IMR-90 (cell line): ENCODE results near the gene B3GAT2. TPM values are rescaled to one million over a fixed set of nuclear protein-coding genes. Genes with fewer than 3 reads are reported as not detected.

ENCODE experiments used
- ATAC-seq: fragments of 200-7000 bp; cut with Tn5 transposase; 2 replicates; pipeline ENCODE4 v1.9.1; 2020; ENCODE audit warnings: low read depth, mild to moderate bottlenecking, moderate library complexity
- BruUV-seq: library from RNA; stranded (reverse); fragments of 400-500 nt; replicated peaks from 2 replicates; lab custom pipeline; 2021; lab: Mats Ljungman, UMichigan
- CTCF ChIA-PET: fragments of 300-600 bp; formaldehyde crosslinking; extraction: SDS; loops from one replicate; lab custom pipeline; 2021; ENCODE audit warnings: antibody characterized with exemption; lab: Yijun Ruan, JAX
- POLR2A ChIA-PET: fragments of 300-600 bp; sonication (Branson Sonifier 250); formaldehyde crosslinking; loops from one replicate; lab custom pipeline; 2022; ENCODE audit warnings: antibody characterized with exemption; ENCODE audit not compliant: unreplicated experiment; lab: Charles Lee
- DNase-seq: peaks from one replicate; pipeline ENCODE4 v3.0.0; 2013
- H2AFZ ChIP-seq: replicated peaks from 2 replicates; pipeline ENCODE3; 2013; ENCODE audit warnings: low read length, mild to moderate bottlenecking; ENCODE audit not compliant: poor library complexity
- H2AK5ac ChIP-seq: 2 replicates; pipeline ENCODE4 v1.6.1; 2013; ENCODE audit warnings: low read depth, low read length, inconsistent platforms
- H2AK9ac ChIP-seq: replicated peaks from 2 replicates; pipeline ENCODE3; 2013; ENCODE audit warnings: mild to moderate bottlenecking, low read depth, low read length, moderate library complexity; ENCODE audit not compliant: poor library complexity
- H2BK120ac ChIP-seq: 2 replicates; pipeline ENCODE4 v1.6.1; 2013; ENCODE audit warnings: low read depth, low read length, inconsistent platforms
- H2BK15ac ChIP-seq: 3 replicates; pipeline ENCODE4 v1.6.1; 2013; ENCODE audit warnings: low read depth, low read length, inconsistent platforms
- H2BK20ac ChIP-seq: 2 replicates; pipeline ENCODE4 v1.6.1; 2013; ENCODE audit warnings: low read depth, mild to moderate bottlenecking, inconsistent platforms, low read length, moderate library complexity
- H2BK5ac ChIP-seq: 2 replicates; pipeline ENCODE4 v1.6.1; 2013; ENCODE audit warnings: mild to moderate bottlenecking, low read depth, low read length, inconsistent platforms; ENCODE audit not compliant: poor library complexity, severe bottlenecking
- H3K14ac ChIP-seq: replicated peaks from 2 replicates; pipeline ENCODE4 v1.6.1; 2013; ENCODE audit warnings: low read depth, low read length, inconsistent platforms
- H3K18ac ChIP-seq: 2 replicates; pipeline ENCODE4 v1.6.1; 2013; ENCODE audit warnings: low read depth, low read length, control low read depth
- H3K23ac ChIP-seq: 2 replicates; pipeline ENCODE4 v1.6.1; 2013; ENCODE audit warnings: low read depth, low read length, inconsistent platforms
- H3K27ac ChIP-seq: 2 replicates; pipeline ENCODE4 v1.5.1; 2013; ENCODE audit warnings: mild to moderate bottlenecking, control low read depth, low read length; ENCODE audit not compliant: insufficient read depth
- H3K27me3 ChIP-seq: 2 replicates; pipeline ENCODE4 v1.6.1; 2013; ENCODE audit warnings: low read length; ENCODE audit not compliant: control insufficient read depth, insufficient read depth
- H3K36me3 ChIP-seq: 2 replicates; pipeline ENCODE4 v1.6.1; 2013; ENCODE audit warnings: low read length, mixed read lengths; ENCODE audit not compliant: control insufficient read depth, insufficient read depth
- H3K4ac ChIP-seq: 2 replicates; pipeline ENCODE4 v1.6.1; 2013; ENCODE audit warnings: low read depth, low read length, inconsistent platforms
- H3K4me1 ChIP-seq: 2 replicates; pipeline ENCODE4 v1.6.1; 2013; ENCODE audit warnings: low read length, mixed read lengths; ENCODE audit not compliant: control insufficient read depth, insufficient read depth
- H3K4me2 ChIP-seq: 2 replicates; pipeline ENCODE4 v1.6.1; 2013; ENCODE audit warnings: low read depth, mild to moderate bottlenecking, control low read depth, low read length, moderate library complexity
- H3K4me3 ChIP-seq: 2 replicates; pipeline ENCODE4 v1.5.1; 2013; ENCODE audit warnings: low read depth, mild to moderate bottlenecking, control low read depth, low read length, moderate library complexity; ENCODE audit not compliant: insufficient read depth
- H3K56ac ChIP-seq: 2 replicates; pipeline ENCODE4 v1.6.1; 2013; ENCODE audit warnings: low read length, inconsistent platforms; ENCODE audit not compliant: insufficient read depth; ENCODE audit errors: extremely low read depth
- H3K79me1 ChIP-seq, 2 experiments: 2 replicates each; pipeline ENCODE4 v1.6.1; 2013; ENCODE audit warnings: low read length in 2 of 2, inconsistent platforms in 1 of 2, low read depth in 1 of 2
- H3K9ac ChIP-seq: 2 replicates; pipeline ENCODE4 v1.6.1; 2013; ENCODE audit warnings: low read depth, low read length, control low read depth
- H3K9me1 ChIP-seq: 2 replicates; pipeline ENCODE4 v1.6.1; 2013; ENCODE audit warnings: low read length, inconsistent platforms; ENCODE audit not compliant: insufficient read depth
- H3K9me3 ChIP-seq: 2 replicates; pipeline ENCODE4 v1.6.1; 2013; ENCODE audit warnings: low read length; ENCODE audit not compliant: control insufficient read depth, insufficient read depth
- H4K20me1 ChIP-seq: 2 replicates; pipeline ENCODE4 v1.6.1; 2013; ENCODE audit warnings: low read length, inconsistent platforms; ENCODE audit not compliant: insufficient read depth
- H4K5ac ChIP-seq: 2 replicates; pipeline ENCODE4 v1.6.1; 2013; ENCODE audit warnings: mild to moderate bottlenecking, low read depth, low read length, control low read depth
- H4K8ac ChIP-seq, 2 experiments: 2 replicates each; pipeline ENCODE4 v1.6.1; 2013; ENCODE audit warnings: low read depth in 2 of 2, low read length in 2 of 2, control low read depth in 1 of 2, inconsistent platforms in 1 of 2
- H4K91ac ChIP-seq: 2 replicates; pipeline ENCODE4 v1.6.1; 2013; ENCODE audit warnings: low read depth, low read length, inconsistent platforms; ENCODE audit not compliant: insufficient read depth
- BHLHE40 ChIP-seq: fragments of 150-350 bp; IDR thresholded peaks from 2 replicates; pipeline ENCODE4 v1.6.1; 2016; ENCODE audit warnings: mild to moderate bottlenecking, low read depth, low read length
- CEBPB ChIP-seq: IDR thresholded peaks from 2 replicates; pipeline ENCODE4 v1.6.1; 2012; ENCODE audit warnings: low read depth, low read length, improper control_type of control experiment
- CHD1 ChIP-seq: IDR thresholded peaks from 2 replicates; pipeline ENCODE4 v1.6.1; 2012; ENCODE audit warnings: low read depth, low read length, improper control_type of control experiment
- CTCF ChIP-seq: conservative IDR thresholded peaks from 2 replicates; pipeline ENCODE4 v1.5.1; 2012; ENCODE audit warnings: mild to moderate bottlenecking, low read depth, low read length, improper control_type of control experiment
- FOS ChIP-seq: fragments of 150-350 bp; IDR thresholded peaks from 2 replicates; pipeline ENCODE4 v1.6.1; 2016; ENCODE audit warnings: low read depth, low read length
- MAFK ChIP-seq: IDR thresholded peaks from 2 replicates; pipeline ENCODE4 v1.6.1; 2012; ENCODE audit warnings: low read depth, low read length, improper control_type of control experiment
- MXI1 ChIP-seq: IDR thresholded peaks from 2 replicates; pipeline ENCODE4 v1.6.1; 2012; ENCODE audit warnings: low read depth, mild to moderate bottlenecking, low read length, moderate library complexity, borderline replicate concordance
- NFE2L2 ChIP-seq: fragments of 150-350 bp; IDR thresholded peaks from 2 replicates; pipeline ENCODE4 v1.6.1; 2016; ENCODE audit warnings: low read depth, mild to moderate bottlenecking, low read length
- POLR2A ChIP-seq: IDR thresholded peaks from 2 replicates; pipeline ENCODE4 v1.6.1; 2012; ENCODE audit warnings: mild to moderate bottlenecking, low read depth, low read length
- RAD21 ChIP-seq: IDR thresholded peaks from 2 replicates; pipeline ENCODE4 v1.6.1; 2012; ENCODE audit warnings: low read length, improper control_type of control experiment
- RCOR1 ChIP-seq: IDR thresholded peaks from 2 replicates; pipeline ENCODE4 v1.6.1; 2012; ENCODE audit warnings: mild to moderate bottlenecking, low read length, improper control_type of control experiment; ENCODE audit not compliant: insufficient replicate concordance
- RFX5 ChIP-seq: IDR thresholded peaks from 2 replicates; pipeline ENCODE4 v1.8.0; 2012; ENCODE audit warnings: low read depth, mild to moderate bottlenecking, low read length, moderate library complexity
- WGBS, 2 experiments: methylation state at CpG; one replicate each; pipeline versions ENCODE4 v1.1.5 to v1.1.7; 2013; ENCODE audit warnings: missing lambda C conversion rate in 2 of 2; ENCODE audit not compliant: insufficient read length in 1 of 2; ENCODE audit errors: extremely low coverage in 2 of 2; 5-methylcytosine and 5-hydroxymethylcytosine counted together
- dilution Hi-C: fragments of 300-500 bp; cut with HindIII; formaldehyde crosslinking; loops from one replicate; pipeline ENCODE4 v1.14.3; 2018; ENCODE audit warnings: low sequenced_read_pairs; ENCODE audit not compliant: unreplicated experiment
- in situ Hi-C: fragments of 300-500 bp; cut with MboI; formaldehyde crosslinking; loops from 3 replicates; pipeline ENCODE4 v1.14.3; 2019; ENCODE audit warnings: low sequenced_read_pairs, inconsistent platforms, mixed read lengths
- intact Hi-C: fragments of 100-400 bp; cut with micrococcal nuclease; formaldehyde crosslinking; loops from 2 replicates; pipeline ENCODE4 v1.10.0; 2022
- polyA plus RNA-seq, 3 experiments: library from polyadenylated mRNA; depleted of rRNA; stranded (reverse); fragments of >200 nt; gene quantifications; 2 replicates each; pipeline ENCODE4 v1.2.3, GENCODE V29; 2012; ENCODE audit warnings: low replicate concordance in 1 of 3
- total RNA-seq: library from RNA; depleted of rRNA; stranded (reverse); fragments of >200 nt; gene quantifications from 2 replicates; pipeline ENCODE4 v1.2.3, GENCODE V29; 2012
- TF ChIP-seq, protein P1 (sequence below): fragments of 150-350 bp; IDR thresholded peaks from 2 replicates; pipeline ENCODE4 v1.6.1; 2017; ENCODE audit warnings: mild to moderate bottlenecking, antibody characterized with exemption, low read length, low read depth
- TF ChIP-seq, protein P2 (sequence below): fragments of 150-350 bp; IDR thresholded peaks from 2 replicates; pipeline ENCODE4 v1.6.1; 2016; ENCODE audit warnings: low read depth, mild to moderate bottlenecking, low read length, moderate library complexity, borderline replicate concordance

B3GAT2 gene
- total and polyA plus RNA-seq, 2 of the 4 experiments (the other 2 are of a cell fraction) = 0.02 TPM; not detected in 1

DNA sequence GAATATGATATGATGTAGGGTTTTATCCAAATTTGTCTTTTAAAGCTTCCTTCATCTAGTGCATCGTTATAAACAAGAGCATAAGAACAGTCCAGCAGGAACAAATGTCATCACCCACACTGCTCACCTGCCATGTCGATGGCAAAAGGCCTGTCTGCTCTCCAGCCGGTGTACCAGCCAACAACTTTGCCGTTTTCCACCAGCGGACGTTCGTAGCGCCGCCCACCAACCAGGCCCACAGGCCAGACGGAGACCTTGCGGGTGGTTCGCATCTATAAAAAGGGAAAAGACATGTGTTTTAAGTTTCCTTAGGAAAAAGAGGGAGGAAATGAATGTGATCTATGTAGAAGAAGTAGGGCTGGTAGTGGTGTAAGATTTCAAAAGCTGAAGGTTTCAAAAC is 62.9 kb downstream of the B3GAT2 start:
- H3K27ac ChIP-seq = no peak overlapping the region
- no peak overlapping the region for H4K5ac ChIP-seq
- no CpG with 5 or more reads among the region's 12 CpGs for WGBS, 2 experiments
- DNase-seq (no peak), ATAC-seq (no peak)
- dilution Hi-C loops (loop anchor here (25.0 kb wide), 1 partner anchor 182 kb away; no protein-coding TSS in a partner anchor), in situ Hi-C loops (no loop called here), intact Hi-C loops (no loop called here)
- H2BK20ac ChIP-seq = no peak overlapping the region
- no peak overlapping the region for H3K4ac ChIP-seq
- H3K36me3 ChIP-seq = no peaks in the 10 kb centered on the region
- no peaks in the 10 kb centered on the region for H3K9me3 ChIP-seq
- BruUV-seq = no TSS peak
- no peaks in the 10 kb centered on the region for H3K4me1 ChIP-seq
- H3K9ac ChIP-seq = no peak overlapping the region
- H2AFZ ChIP-seq = no peak overlapping the region
- H2BK120ac ChIP-seq = no peak overlapping the region
- H2AK5ac ChIP-seq = no peak overlapping the region
- TF ChIP-seq POLR2A (no peak), RFX5 (no peak), RCOR1 (no peak), RAD21 (no peak), CEBPB (no peak), MAFK (no peak), MXI1 (no peak), BHLHE40 (no peak), CHD1 (no peak), FOS (no peak), CTCF (no peak), NFE2L2 (no peak)
- TF ChIP-seq, protein P1, sequence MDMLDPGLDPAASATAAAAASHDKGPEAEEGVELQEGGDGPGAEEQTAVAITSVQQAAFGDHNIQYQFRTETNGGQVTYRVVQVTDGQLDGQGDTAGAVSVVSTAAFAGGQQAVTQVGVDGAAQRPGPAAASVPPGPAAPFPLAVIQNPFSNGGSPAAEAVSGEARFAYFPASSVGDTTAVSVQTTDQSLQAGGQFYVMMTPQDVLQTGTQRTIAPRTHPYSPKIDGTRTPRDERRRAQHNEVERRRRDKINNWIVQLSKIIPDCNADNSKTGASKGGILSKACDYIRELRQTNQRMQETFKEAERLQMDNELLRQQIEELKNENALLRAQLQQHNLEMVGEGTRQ = no peak
- TF ChIP-seq, protein P2, sequence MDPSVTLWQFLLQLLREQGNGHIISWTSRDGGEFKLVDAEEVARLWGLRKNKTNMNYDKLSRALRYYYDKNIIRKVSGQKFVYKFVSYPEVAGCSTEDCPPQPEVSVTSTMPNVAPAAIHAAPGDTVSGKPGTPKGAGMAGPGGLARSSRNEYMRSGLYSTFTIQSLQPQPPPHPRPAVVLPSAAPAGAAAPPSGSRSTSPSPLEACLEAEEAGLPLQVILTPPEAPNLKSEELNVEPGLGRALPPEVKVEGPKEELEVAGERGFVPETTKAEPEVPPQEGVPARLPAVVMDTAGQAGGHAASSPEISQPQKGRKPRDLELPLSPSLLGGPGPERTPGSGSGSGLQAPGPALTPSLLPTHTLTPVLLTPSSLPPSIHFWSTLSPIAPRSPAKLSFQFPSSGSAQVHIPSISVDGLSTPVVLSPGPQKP = no peak
- ChIA-PET POLR2A (no interaction called here), CTCF (interaction anchor here (0.5 kb wide), 1 partner anchor 106 kb away, joined by 4 read pairs; no protein-coding TSS in a partner anchor)
- H3K18ac ChIP-seq = no peak overlapping the region
- no peak overlapping the region for H3K4me3 ChIP-seq
- H3K4me2 ChIP-seq = no peak overlapping the region
- H3K56ac ChIP-seq = no peak overlapping the region
- no peak overlapping the region for H4K91ac ChIP-seq
- H3K79me1 ChIP-seq = no peaks in the 10 kb centered on the region
- H4K8ac ChIP-seq = no peak overlapping the region
- H3K23ac ChIP-seq = no peak overlapping the region
- H2BK5ac ChIP-seq = no peak overlapping the region
- no peak overlapping the region for H2BK15ac ChIP-seq
- H3K27me3 ChIP-seq = peaks cover 8% of the 10 kb centered on the region
- H2AK9ac ChIP-seq = no peak overlapping the region
- H3K9me1 ChIP-seq = no peaks in the 10 kb centered on the region
- H4K20me1 ChIP-seq = no peaks in the 10 kb centered on the region
- no peak overlapping the region for H3K14ac ChIP-seq
